ENCODE data around the gene AGBL5.

AGBL5 gene

GRCh38 chr2:27080140-27080469 lies 28.6 kb downstream of the AGBL5 start:
- no peak for DNase-seq

GRCh38 chr2:27080603-27080936 lies 29.1 kb downstream of the AGBL5 start:
- DNase-seq, result no peak

DNA sequence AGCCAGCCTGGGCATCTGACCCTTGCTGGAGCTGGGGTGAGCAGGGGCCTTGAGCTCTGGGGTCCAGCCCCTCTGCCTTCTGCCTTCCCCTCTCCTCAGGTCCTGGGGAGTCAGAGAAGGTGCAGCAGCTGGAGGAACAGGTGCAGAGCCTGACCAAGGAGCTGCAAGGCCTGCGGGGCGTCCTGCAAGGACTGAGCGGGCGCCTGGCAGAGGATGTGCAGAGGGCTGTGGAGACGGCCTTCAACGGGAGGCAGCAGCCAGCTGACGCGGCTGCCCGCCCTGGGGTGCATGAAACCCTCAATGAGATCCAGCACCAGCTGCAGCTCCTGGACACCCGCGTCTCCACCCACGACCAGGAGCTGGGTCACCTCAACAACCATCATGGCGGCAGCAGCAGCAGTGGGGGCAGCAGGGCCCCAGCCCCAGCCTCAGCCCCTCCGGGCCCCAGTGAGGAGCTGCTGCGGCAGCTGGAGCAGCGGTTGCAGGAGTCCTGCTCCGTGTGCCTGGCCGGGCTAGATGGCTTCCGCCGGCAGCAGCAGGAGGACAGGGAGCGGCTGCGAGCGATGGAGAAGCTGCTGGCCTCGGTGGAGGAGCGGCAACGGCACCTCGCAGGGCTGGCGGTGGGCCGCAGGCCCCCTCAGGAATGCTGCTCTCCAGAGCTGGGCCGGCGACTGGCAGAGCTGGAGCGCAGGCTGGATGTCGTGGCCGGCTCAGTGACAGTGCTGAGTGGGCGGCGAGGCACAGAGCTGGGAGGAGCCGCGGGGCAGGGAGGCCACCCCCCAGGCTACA lies 30.7 kb downstream of the AGBL5 start:
- DNase-seq, result no peak

DNA sequence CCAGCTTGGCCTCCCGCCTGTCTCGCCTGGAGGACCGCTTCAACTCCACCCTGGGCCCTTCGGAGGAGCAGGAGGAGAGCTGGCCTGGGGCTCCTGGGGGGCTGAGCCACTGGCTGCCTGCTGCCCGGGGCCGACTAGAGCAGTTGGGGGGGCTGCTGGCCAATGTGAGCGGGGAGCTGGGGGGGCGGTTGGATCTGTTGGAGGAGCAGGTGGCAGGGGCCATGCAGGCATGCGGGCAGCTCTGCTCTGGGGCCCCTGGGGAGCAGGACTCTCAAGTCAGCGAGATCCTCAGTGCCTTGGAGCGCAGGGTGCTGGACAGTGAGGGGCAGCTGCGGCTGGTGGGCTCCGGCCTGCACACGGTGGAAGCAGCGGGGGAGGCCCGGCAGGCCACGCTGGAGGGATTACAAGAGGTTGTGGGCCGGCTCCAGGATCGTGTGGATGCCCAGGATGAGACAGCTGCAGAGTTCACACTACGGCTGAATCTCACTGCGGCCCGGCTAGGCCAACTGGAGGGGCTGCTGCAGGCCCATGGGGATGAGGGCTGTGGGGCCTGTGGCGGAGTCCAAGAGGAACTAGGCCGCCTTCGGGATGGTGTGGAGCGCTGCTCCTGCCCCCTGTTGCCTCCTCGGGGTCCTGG lies 31.4 kb downstream of the AGBL5 start:
- DNase-seq, result no peak

- peak; percentile 17 for DNase-seq
These were observed 32.2 kb downstream of the AGBL5 start for GRCh38 chr2:27083410-27084296.

DNA sequence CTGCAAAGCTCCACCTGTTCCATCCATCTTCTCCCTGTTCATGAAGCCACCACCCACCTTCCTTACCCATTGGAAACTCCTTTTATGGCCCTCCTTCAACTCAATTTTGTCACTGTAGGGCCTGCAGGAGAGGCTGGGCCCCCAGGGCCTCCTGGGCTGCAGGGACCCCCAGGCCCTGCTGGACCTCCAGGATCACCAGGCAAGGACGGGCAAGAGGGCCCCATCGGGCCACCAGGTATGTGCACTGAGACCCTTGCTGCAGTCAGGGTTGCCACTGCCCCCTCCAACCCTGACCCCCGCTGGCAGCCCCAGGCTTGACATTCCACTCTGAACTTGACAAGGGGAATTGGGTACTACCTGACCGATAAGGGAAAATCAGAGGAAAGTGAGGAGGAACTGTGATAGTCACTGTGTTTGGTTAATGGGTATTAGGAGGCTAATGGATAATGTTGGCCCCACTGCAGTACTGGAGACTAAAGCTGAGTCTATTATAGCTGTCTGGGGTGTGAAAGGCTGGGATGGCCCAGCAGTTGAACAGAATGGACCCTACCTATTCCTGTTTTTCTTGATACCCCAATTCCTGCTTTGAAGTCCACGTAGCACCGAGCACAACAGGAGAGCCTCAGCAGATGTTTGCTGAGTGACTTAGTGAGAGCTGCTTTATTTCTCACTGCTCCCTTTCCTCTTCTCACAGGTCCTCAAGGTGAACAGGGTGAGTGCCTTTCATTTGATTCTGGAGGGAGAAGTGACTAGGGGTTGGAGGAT lies 33.0 kb downstream of the AGBL5 start:
- no peak for DNase-seq

GRCh38 chr2:27085062-27085672 lies 33.7 kb downstream of the AGBL5 start:
- no peak for DNase-seq

- peak; percentile 65 for DNase-seq
These were observed 34.2 kb downstream of the AGBL5 start for GRCh38 chr2:27085673-27086089.

DNA sequence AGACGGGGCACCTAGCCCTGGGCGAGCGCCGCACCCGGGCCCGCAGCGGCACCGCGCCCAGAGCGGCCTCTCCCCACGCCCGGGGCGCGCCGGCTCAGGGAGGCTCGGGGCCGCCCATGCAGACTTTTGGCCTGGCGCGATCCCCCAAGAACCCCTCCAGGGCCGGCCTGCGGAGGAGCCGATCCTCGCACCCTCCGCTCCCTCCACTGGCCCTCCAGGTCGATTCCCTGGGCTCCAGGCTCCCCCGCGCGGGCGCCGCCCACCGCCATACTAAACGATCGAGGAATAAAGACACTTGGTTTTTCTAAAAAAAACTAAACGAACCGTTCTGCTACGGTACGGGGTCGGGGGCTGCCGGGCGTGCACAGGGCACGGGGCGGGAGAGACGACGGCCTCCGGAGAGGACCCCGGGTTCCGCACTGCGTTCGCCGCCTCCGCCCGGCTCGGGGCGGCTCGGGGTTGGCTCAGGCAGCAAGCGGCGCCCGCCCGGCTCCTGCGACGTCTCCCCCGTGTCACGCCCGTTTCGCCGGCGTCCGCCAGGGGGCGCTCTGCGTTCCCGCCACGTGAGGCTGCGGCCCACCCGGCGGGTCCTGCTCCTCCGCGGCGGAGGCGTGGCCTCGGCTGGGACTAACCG lies 34.7 kb downstream of the AGBL5 start:
- peak; percentile 94 for DNase-seq

- peak; percentile 86 for DNase-seq
These were observed 35.5 kb downstream of the AGBL5 start, which contains the start of gene KHK for GRCh38 chr2:27086724-27087593. Gene KHK (plus strand): TSS chr2:27086772. CDS start chr2:27087260, 488 bp downstream.

DNA sequence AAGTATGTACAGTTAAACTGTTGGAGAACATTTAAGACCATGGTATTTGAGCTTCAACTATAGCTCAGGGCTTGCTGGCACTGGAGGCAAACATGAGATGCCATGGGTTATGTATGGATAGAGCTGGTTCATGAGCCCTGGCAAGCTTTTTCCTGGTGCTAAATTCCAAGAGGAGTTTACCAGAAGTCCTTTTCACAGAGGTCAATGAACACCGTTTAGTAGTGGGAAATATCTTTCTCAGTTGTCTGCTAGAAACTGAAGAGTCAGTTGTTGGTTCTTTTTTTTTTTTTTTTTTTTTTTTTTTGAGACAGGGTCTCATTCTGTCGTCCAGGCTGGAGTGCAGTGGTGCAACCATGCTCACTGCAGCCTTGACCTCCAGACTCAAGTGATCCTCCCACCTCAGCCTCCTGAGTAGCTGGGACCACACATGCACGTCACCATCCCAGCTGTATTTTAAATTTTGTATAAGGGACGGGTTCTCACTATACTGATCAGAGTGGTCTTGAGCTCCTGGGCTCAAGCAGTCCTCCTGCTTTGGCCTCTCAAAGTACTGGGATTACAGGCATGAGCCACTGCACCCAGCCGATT lies 36.4 kb downstream of the AGBL5 start:
- DNase-seq, result no peak

GRCh38 chr2:27088634-27089033 lies 37.2 kb downstream of the AGBL5 start:
- no peak for DNase-seq

GRCh38 chr2:27089111-27089954 lies 37.9 kb downstream of the AGBL5 start:
- DNase-seq, result no peak

DNA sequence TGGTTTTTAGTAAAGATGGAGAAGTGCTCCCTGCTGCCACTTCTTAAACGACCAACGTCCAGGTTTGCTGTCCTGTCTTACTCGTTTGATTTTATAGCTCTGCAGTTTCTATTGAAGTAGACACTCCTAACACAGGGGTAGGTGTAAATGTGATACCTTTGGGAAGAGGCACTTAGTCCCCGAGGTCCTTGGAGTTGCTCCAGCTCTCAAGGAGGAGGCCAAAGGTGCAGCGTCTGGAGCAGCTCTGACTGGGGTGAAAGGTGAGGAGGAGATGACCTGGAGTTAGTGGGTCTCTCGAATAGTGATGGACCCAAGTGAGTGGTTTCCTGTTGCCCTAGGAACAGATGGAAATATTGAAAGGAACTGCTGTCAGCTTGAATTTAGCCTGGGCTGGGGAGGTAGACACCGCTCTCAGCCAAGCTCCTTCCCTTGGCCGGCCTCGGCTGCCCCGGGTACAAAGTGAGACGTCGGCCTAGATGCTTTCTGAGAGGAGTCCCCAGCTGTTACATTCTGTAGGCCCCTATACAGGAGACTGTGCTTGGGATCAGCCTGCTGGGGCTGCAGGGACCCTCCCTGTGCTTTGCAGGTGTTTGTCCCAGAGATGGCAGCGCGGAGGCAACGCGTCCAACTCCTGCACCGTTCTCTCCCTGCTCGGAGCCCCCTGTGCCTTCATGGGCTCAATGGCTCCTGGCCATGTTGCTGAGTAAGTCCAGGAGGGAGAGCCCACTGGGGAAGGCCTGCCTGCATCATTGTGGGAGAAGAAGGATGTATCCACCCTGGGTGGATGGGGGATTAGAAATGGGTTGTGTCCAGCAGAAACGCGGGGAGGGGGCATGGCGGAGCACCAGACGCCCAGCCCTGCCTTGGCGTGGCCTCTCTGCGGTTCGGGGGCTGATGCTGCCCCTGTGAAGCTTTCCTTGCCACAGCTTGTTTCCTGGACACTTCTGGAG lies 40.6 kb downstream of the AGBL5 start:
- no peak for DNase-seq

GRCh38 chr2:27092696-27093429 lies 41.4 kb downstream of the AGBL5 start:
- no peak for DNase-seq

DNA sequence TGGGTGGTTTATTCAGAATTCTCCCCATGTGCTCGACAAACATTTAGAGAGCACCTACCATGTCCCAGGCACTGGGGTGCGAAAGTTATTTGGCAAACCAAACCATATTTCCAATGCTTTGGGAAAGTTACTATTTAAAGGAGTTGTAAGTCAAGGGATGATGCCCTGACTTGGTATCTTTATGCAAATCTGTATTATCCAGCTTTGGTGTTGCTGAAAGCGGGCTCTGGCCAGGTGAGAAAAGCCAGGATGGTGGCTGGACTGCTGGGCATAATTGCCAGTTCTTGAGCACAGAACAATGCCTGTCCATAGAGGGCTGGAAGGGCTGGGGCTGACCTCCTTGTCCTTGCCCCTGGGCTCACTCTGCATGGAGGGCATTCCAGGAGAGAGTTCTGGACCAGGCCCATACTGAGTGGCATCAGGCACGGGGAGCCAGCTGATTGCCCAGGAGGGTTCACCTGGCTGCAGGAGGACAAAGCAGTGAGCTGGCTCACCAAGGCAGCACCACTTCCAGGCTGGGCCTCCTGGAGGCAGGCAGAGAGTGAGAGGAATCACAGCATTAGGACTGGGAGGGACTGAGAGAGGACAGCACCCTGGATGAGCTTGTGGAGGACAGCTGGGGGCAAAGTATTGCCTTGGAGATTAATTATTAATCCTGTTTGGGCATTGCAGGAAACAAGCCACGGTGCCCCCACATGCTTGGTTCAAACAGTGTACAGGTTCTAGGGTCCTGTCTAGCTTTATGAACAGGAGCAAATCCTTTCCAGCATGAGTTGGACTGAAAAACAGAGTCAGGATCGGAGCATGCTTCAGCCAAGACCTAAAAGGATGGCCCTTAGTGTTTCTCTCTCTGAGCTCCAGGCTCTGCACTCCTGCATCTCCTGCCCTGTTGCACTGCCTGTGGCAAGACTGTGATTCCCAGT lies 42.2 kb downstream of the AGBL5 start:
- peak; percentile 43 for DNase-seq

Measured in DMS53 (cell line).